ENCODE results near the gene NOSIP. TPM values are rescaled to one million over a fixed set of nuclear protein-coding genes. Genes with fewer than 3 reads are reported as not detected.
A peak's percentile ranks its signal among the peaks of the same experiment; 100 is the strongest.

Gene NOSIP
- total RNA-seq, 1 donor from 2014 or later, result 51.3 TPM

GRCh38 chr19:49549045-49549444, 31.3 kb downstream of the NOSIP start:
- no peak for DNase-seq (ENCODE audit: low read depth)

GRCh38 chr19:49546825-49547565, 33.4 kb downstream of the NOSIP start:
- DNase-seq (ENCODE audit: low read depth), result peak; percentile 93

- DNase-seq (ENCODE audit: low read depth), result no peak
Measured at GRCh38 chr19:49544154-49544553, 36.2 kb downstream of the NOSIP start.

- DNase-seq (ENCODE audit: low read depth), result peak; percentile 52
Measured at GRCh38 chr19:49543032-49543431, 37.3 kb downstream of the NOSIP start.

GRCh38 chr19:49542446-49542845, 37.9 kb downstream of the NOSIP start:
- no peak for DNase-seq (ENCODE audit: low read depth)

- DNase-seq (ENCODE audit: low read depth), result no peak
Measured at GRCh38 chr19:49541914-49542313, 38.4 kb downstream of the NOSIP start.

GRCh38 chr19:49539192-49539952, 41.0 kb downstream of the NOSIP start:
- DNase-seq (ENCODE audit: low read depth), result no peak

- no peak for DNase-seq (ENCODE audit: low read depth)
Measured at GRCh38 chr19:49538643-49539042, 41.7 kb downstream of the NOSIP start.

GRCh38 chr19:49536921-49537462, 43.4 kb downstream of the NOSIP start:
- no peak for DNase-seq (ENCODE audit: low read depth)

- no peak for DNase-seq (ENCODE audit: low read depth)
Measured at GRCh38 chr19:49534632-49535385, 45.5 kb downstream of the NOSIP start.

GRCh38 chr19:49533551-49534488, 46.5 kb downstream of the NOSIP start:
- no peak for DNase-seq (ENCODE audit: low read depth)

GRCh38 chr19:49530708-49531107, 49.6 kb downstream of the NOSIP start:
- no peak for DNase-seq (ENCODE audit: low read depth)

GRCh38 chr19:49528211-49528771, 52.1 kb downstream of the NOSIP start:
- peak; percentile 56 for DNase-seq (ENCODE audit: low read depth)

GRCh38 chr19:49524812-49525455, 55.4 kb downstream of the NOSIP start:
- no peak for DNase-seq (ENCODE audit: low read depth)

GRCh38 chr19:49520705-49521319, 59.5 kb downstream of the NOSIP start:
- DNase-seq (ENCODE audit: low read depth), result no peak

GRCh38 chr19:49518033-49518432, 62.3 kb downstream of the NOSIP start:
- DNase-seq (ENCODE audit: low read depth), result no peak

- DNase-seq (ENCODE audit: low read depth), result no peak
Measured at GRCh38 chr19:49515767-49516166, 64.6 kb downstream of the NOSIP start.

GRCh38 chr19:49514151-49514550, 66.2 kb downstream of the NOSIP start:
- no peak for DNase-seq (ENCODE audit: low read depth)

- DNase-seq (ENCODE audit: low read depth), result no peak
Measured at GRCh38 chr19:49513746-49514118, 66.6 kb downstream of the NOSIP start.

All from myocyte (in vitro differentiated cells).